ENCODE results near the gene ORC6. TPM values are rescaled to one million over a fixed set of nuclear protein-coding genes. Genes with fewer than 3 reads are reported as not detected.

ORC6 gene
- total and polyA plus RNA-seq, 2 donors (not counting 1 experiment from before 2014, with no cell fraction given), result 5.0 to 9.5 TPM

DNA sequence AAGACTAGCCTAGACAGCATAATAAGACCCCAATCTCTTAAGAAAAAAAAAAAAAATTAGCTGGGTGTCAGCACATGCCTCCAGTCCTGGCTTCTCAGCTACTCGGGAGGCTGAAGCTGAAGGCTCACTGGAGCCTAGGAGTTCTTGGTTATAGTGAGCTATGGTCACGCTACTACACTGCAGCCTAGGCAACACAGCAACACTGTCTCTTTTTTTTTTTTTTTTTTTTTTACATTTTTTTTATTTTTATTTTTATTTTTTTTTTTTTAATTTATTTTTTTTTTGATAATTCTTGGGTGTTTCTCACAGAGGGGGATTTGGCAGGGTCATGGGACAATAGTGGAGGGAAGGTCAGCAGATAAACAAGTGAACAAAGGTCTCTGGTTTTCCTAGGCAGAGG, 4.1 kb downstream of the ORC6 start:
- DNase-seq (ENCODE audit: low read depth in 2 of 2), result no peak
- H3K27ac ChIP-seq (ENCODE audit: insufficient read depth, low read length), result no peak overlapping the region
- TF ChIP-seq, protein P1, sequence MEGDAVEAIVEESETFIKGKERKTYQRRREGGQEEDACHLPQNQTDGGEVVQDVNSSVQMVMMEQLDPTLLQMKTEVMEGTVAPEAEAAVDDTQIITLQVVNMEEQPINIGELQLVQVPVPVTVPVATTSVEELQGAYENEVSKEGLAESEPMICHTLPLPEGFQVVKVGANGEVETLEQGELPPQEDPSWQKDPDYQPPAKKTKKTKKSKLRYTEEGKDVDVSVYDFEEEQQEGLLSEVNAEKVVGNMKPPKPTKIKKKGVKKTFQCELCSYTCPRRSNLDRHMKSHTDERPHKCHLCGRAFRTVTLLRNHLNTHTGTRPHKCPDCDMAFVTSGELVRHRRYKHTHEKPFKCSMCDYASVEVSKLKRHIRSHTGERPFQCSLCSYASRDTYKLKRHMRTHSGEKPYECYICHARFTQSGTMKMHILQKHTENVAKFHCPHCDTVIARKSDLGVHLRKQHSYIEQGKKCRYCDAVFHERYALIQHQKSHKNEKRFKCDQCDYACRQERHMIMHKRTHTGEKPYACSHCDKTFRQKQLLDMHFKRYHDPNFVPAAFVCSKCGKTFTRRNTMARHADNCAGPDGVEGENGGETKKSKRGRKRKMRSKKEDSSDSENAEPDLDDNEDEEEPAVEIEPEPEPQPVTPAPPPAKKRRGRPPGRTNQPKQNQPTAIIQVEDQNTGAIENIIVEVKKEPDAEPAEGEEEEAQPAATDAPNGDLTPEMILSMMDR (conservative IDR thresholded peaks at IDR 0.05 in 1 of 2, IDR thresholded peaks at IDR 0.05 in 1 of 2; ENCODE audit: low read depth in 1 of 2, low read length in 2 of 2), result no peak
- TF ChIP-seq EZH2 (IDR thresholded peaks at IDR 0.05; ENCODE audit: low read length, missing control alignments), result no peak
- no peak overlapping the region for H3K4me2 ChIP-seq (ENCODE audit: extremely low read depth, insufficient read depth, low read length)
- H3K36me3 ChIP-seq (ENCODE audit: control insufficient read depth, insufficient read depth, low read length), result peaks cover 1% of the 10 kb centered on the region
- no peaks in the 10 kb centered on the region for H3K9me3 ChIP-seq (ENCODE audit: control insufficient read depth, insufficient read depth, low read depth, low read length)
- no peaks in the 10 kb centered on the region for H4K20me1 ChIP-seq (ENCODE audit: control insufficient read depth, extremely low read depth, insufficient read depth, low read length)
- peaks cover 20% of the 10 kb centered on the region for H3K79me2 ChIP-seq (ENCODE audit: control insufficient read depth, insufficient read depth, low read length)
- H3K9ac ChIP-seq (ENCODE audit: insufficient read depth, low read length), result no peak overlapping the region
- H3K4me1 ChIP-seq (ENCODE audit: control insufficient read depth, extremely low read depth, insufficient read depth, low read length), result no peaks in the 10 kb centered on the region
- H2AFZ ChIP-seq (ENCODE audit: low read length), result no peak overlapping the region
- H3K27me3 ChIP-seq (ENCODE audit: control insufficient read depth, insufficient read depth, low read length), result no peaks in the 10 kb centered on the region
- no peak overlapping the region for H3K4me3 ChIP-seq (replicated peaks in 1 of 4; ENCODE audit: control extremely low read depth in 1 of 4, insufficient read depth in 1 of 4, low read depth in 3 of 4, low read length in 4 of 4)

DNA sequence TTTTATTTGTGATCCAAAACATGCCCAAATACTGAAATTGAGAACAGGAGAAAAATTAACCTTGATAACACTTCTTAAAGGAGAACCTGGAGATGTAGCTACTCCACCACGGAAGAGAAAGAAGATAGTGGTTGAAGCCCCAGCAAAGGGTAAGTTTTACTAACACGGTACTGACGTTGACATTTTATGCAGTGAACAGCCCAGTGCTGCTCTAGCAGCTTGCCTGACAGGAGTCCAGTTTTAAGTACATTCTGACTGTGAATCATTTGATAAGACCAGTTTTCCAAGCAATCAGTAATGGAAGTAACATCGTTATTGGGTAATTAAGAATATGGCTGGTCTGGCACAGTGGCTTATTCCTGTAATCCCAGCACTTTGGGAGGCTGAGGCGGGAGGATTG, 6.5 kb downstream of the ORC6 start:
- Histone ChIP-seq H4K20me1 (ENCODE audit: control insufficient read depth, extremely low read depth, insufficient read depth, low read length) (no peaks in the 10 kb centered on the region), H3K4me3 (replicated peaks in 1 of 4; ENCODE audit: control extremely low read depth in 1 of 4, insufficient read depth in 1 of 4, low read depth in 3 of 4, low read length in 4 of 4) (no peak overlapping the region), H2AFZ (ENCODE audit: low read length) (no peak overlapping the region), H3K4me2 (ENCODE audit: extremely low read depth, insufficient read depth, low read length) (no peak overlapping the region), H3K9me3 (ENCODE audit: control insufficient read depth, insufficient read depth, low read depth, low read length) (no peaks in the 10 kb centered on the region), H3K79me2 (ENCODE audit: control insufficient read depth, insufficient read depth, low read length) (peaks cover 8% of the 10 kb centered on the region), H3K36me3 (ENCODE audit: control insufficient read depth, insufficient read depth, low read length) (peaks cover 1% of the 10 kb centered on the region), H3K27ac (ENCODE audit: insufficient read depth, low read length) (no peak overlapping the region), H3K27me3 (ENCODE audit: control insufficient read depth, insufficient read depth, low read length) (no peaks in the 10 kb centered on the region), H3K9ac (ENCODE audit: insufficient read depth, low read length) (no peak overlapping the region), H3K4me1 (ENCODE audit: control insufficient read depth, extremely low read depth, insufficient read depth, low read length) (no peaks in the 10 kb centered on the region)
- no peak for DNase-seq (ENCODE audit: low read depth in 2 of 2)
- TF ChIP-seq, protein P1 (conservative IDR thresholded peaks at IDR 0.05 in 1 of 2, IDR thresholded peaks at IDR 0.05 in 1 of 2; ENCODE audit: low read depth in 1 of 2, low read length in 2 of 2), result no peak
- TF ChIP-seq EZH2 (IDR thresholded peaks at IDR 0.05; ENCODE audit: low read length, missing control alignments), result no peak

DNA sequence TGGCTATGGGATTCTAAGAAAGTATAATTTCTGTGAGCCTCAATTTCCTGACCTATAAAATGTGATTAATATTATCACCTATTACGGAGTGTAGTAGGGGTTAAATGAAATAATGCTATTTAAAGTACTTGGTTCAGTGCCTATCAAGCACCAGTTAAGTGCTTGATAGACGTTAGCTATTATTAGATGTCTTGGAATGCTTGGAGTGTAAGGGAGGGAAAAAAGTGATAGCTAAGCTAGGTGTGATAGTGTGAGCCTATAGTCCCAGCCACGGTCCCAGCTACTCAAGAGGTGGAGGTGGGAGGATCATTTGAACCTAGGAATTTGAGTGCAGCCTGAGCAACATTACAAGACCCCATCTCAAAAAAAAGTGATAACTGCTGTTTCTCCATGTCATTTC, 7.5 kb downstream of the ORC6 start:
- no peaks in the 10 kb centered on the region for H3K27me3 ChIP-seq (ENCODE audit: control insufficient read depth, insufficient read depth, low read length)
- H4K20me1 ChIP-seq (ENCODE audit: control insufficient read depth, extremely low read depth, insufficient read depth, low read length), result no peaks in the 10 kb centered on the region
- H3K36me3 ChIP-seq (ENCODE audit: control insufficient read depth, insufficient read depth, low read length), result peaks cover 1% of the 10 kb centered on the region
- H3K4me3 ChIP-seq (replicated peaks in 1 of 4; ENCODE audit: control extremely low read depth in 1 of 4, insufficient read depth in 1 of 4, low read depth in 3 of 4, low read length in 4 of 4), result no peak overlapping the region
- no peak overlapping the region for H3K4me2 ChIP-seq (ENCODE audit: extremely low read depth, insufficient read depth, low read length)
- no peak overlapping the region for H3K9ac ChIP-seq (ENCODE audit: insufficient read depth, low read length)
- no peaks in the 10 kb centered on the region for H3K79me2 ChIP-seq (ENCODE audit: control insufficient read depth, insufficient read depth, low read length)
- no peak for DNase-seq (ENCODE audit: low read depth in 2 of 2)
- TF ChIP-seq, protein P1 (conservative IDR thresholded peaks at IDR 0.05 in 1 of 2, IDR thresholded peaks at IDR 0.05 in 1 of 2; ENCODE audit: low read depth in 1 of 2, low read length in 2 of 2), result no peak
- no peak for TF ChIP-seq EZH2 (IDR thresholded peaks at IDR 0.05; ENCODE audit: low read length, missing control alignments)
- H3K27ac ChIP-seq (ENCODE audit: insufficient read depth, low read length), result no peak overlapping the region
- H3K4me1 ChIP-seq (ENCODE audit: control insufficient read depth, extremely low read depth, insufficient read depth, low read length), result no peaks in the 10 kb centered on the region
- H3K9me3 ChIP-seq (ENCODE audit: control insufficient read depth, insufficient read depth, low read depth, low read length), result no peaks in the 10 kb centered on the region
- no peak overlapping the region for H2AFZ ChIP-seq (ENCODE audit: low read length)

Data from fibroblast of lung (primary cell).